NCI-H2029 (cell line): ENCODE measurements around the gene SNAPC4.

Experiments
- DNase-seq: peaks from one replicate; lab custom pipeline; 2025; lab: John Stamatoyannopoulos, UW

The SNAPC4 gene, protein sequence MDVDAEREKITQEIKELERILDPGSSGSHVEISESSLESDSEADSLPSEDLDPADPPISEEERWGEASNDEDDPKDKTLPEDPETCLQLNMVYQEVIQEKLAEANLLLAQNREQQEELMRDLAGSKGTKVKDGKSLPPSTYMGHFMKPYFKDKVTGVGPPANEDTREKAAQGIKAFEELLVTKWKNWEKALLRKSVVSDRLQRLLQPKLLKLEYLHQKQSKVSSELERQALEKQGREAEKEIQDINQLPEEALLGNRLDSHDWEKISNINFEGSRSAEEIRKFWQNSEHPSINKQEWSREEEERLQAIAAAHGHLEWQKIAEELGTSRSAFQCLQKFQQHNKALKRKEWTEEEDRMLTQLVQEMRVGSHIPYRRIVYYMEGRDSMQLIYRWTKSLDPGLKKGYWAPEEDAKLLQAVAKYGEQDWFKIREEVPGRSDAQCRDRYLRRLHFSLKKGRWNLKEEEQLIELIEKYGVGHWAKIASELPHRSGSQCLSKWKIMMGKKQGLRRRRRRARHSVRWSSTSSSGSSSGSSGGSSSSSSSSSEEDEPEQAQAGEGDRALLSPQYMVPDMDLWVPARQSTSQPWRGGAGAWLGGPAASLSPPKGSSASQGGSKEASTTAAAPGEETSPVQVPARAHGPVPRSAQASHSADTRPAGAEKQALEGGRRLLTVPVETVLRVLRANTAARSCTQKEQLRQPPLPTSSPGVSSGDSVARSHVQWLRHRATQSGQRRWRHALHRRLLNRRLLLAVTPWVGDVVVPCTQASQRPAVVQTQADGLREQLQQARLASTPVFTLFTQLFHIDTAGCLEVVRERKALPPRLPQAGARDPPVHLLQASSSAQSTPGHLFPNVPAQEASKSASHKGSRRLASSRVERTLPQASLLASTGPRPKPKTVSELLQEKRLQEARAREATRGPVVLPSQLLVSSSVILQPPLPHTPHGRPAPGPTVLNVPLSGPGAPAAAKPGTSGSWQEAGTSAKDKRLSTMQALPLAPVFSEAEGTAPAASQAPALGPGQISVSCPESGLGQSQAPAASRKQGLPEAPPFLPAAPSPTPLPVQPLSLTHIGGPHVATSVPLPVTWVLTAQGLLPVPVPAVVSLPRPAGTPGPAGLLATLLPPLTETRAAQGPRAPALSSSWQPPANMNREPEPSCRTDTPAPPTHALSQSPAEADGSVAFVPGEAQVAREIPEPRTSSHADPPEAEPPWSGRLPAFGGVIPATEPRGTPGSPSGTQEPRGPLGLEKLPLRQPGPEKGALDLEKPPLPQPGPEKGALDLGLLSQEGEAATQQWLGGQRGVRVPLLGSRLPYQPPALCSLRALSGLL (N-terminal part only)

DNA sequence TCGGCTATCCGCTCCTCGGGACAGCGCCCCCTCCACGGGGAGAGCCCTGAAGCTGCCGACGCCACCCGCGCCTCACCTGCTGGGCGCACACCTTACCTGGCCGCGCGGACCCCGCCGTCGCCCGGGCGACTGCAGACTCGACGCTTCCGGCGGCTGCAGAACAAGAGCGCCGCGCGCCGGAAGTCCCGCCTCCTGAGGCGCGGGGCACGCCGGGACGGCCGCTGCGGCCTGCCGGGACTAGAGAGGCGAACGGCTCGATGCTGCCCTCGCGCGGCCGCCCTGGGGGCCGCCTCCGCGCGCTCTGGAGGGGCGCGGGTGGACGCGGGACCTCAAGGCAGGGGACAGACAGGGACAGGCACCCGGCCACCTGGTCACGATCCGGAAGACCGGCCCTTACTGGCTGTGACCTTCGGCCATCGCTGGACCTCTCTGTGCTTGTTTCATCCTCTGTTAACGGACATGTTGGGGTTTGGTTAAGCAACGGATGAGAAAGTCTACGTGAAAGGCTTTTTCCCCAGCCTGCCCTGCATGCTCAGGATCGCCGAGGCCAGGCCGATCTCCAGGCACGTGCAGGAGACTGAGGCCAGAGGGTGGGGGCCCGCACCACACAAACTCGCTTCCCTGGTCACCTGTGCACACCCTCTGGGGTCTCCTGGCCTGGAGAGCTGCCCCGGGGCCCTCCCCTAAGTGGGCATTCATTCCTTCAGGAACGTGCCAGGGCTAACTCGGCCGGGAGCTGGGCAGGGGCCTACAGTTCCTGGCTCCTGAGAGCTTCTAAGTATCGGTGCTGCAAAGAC is at the start of gene SNAPC4:
Gene SNAPC4, minus strand, starts transcription at position 133 of the 797 bp plus-strand sequence. CDS start 1,742 bp downstream, outside the sequence.
- DNase-seq: peak; percentile 86

DNA sequence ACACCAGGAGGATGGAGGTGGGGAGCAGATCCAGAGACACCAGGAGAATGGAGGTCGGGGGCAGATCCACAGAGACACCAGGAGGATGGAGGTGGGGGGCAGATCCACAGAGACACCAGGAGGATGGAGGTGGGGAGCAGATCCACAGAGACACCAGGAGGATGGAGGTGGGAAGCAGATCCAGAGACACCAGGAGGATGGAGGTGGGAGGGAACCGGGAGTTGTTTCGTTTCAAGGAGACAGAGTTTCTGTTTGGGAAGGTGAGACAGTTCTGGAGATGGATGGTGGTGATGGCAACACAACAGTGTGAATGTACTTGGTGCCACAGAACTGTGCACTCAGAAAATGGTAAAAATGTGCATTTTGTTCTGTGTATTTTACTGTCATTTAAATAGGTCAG is 48.7 kb upstream of the SNAPC4 start:
- no peak for DNase-seq

DNA sequence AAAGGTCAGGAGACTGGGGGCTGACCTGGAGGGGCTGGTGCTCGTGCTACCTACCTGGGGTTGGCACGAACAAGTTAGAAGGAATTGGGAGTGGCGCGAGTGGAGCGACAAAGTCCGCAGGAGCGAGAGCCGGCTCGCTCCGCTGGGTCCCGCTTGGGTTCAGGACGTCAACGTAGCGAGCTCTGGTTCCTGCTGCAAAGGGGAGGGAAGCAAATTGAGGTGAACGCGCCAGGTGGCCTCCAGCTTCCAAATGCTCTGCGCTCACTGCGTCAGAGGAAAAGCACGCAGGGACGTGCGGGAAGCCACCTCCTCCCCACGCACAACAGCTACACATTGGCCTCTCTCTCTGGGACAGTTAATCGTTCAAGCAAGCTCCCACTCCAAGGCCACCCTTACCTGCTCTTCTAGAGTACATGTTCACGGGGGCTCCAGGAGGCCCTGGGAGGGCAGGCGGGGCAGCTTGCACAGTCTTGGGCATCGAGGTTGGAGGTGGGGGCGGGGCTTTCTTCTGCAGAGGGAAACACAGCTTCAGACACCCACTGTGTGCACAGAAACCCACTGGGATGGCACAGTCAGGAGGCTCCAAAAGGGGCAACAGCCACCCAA is 47.3 kb upstream of the SNAPC4 start:
- DNase-seq: no peak

DNA sequence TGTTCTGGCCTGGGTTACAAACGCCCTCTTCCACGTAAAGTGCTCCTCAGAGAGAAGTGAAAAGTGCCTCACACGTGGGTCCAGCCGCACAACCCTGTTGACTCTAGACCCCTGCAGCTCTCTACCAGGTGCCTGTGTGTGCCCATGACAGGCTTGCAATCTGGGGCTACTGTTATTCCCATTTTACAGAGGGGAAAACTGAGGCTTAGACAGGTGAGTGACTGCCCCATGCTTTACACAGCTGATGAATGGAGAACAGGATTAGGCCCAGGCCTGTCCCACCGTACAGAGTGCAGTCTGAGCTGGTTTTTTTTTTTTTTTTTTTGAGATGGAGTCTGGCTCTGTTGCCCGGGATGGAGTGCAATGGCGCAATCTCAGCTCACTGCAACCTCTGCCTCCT is 45.8 kb upstream of the SNAPC4 start:
- no peak for DNase-seq

DNA sequence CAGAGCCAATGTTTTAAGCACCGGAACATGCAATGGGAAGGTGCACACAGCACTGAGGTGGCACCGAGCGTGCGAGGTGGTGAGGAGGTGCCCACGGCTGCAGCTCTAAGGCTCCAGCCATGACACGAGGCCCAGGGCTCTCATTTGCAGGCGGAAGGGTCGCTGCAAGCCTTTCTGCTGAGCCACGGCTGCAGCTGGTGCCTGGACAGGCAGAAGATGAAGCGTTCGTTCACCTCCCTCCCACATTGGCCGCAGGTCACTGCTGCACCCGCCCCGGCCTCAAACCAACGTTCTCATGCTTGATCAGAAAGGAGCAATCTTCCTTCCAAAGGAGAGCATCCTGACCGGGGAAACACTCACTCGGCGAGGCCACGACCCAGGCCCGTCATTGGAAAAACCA is 44.1 kb upstream of the SNAPC4 start:
- no peak for DNase-seq

DNA sequence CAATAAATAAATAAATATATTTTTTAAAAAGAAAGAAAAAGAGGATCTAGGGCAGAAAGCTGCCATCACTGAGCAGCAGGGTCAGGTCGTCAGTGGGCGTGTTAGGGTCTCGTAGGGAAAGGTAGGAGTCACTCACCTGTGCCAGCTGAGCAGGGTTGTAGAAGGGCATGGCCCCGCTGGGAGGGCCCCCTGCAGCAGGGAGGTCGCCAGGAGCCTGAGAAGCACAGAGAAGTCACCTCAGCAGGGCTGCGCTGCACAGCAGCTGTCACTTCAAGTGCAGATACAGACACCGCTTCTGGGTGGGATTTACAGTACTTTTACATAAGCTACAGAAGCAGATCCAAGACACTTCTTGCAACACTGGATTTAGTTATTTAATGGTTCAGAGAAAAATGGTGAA is 43.7 kb upstream of the SNAPC4 start:
- no peak for DNase-seq

DNA sequence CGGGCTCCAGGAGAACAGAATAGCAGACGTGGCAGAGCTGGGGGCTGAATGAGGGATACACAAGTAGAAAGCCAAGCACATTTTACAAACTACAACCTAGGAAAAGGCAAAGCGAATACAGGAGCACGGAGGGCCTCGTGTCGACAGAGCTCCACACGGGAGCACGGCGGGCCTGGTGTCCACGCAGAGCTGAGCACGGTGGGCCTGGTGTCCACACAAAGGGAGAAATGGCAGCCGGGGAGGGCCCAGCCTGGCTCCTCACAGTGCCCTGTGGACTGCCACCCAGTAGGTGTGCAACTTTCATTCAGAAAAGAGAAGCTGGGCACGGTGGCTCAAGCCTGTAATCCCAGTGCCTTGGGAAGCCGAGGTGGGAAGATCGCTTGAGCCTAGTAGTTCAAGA is 43.1 kb upstream of the SNAPC4 start:
- no peak for DNase-seq

DNA sequence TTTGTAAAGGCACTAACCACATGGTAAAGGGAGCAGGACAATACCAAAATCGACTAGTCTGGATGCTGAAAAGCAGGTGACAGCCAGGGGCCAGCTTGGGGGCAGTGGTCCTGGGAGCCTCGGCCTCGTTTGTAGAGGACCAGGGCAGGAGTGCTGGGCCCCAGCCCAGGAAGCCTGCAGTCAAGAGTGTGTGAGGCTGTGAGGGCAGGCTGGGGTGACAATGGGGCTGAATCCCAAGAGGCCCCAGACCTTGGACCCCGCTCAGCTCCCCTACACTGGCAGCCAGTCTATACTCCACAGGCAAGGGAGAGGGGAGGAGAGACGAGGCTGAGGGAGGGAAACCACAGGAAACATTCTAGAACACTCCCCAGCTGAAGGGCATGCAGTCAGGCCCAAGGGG is 42.3 kb upstream of the SNAPC4 start:
- no peak for DNase-seq

DNA sequence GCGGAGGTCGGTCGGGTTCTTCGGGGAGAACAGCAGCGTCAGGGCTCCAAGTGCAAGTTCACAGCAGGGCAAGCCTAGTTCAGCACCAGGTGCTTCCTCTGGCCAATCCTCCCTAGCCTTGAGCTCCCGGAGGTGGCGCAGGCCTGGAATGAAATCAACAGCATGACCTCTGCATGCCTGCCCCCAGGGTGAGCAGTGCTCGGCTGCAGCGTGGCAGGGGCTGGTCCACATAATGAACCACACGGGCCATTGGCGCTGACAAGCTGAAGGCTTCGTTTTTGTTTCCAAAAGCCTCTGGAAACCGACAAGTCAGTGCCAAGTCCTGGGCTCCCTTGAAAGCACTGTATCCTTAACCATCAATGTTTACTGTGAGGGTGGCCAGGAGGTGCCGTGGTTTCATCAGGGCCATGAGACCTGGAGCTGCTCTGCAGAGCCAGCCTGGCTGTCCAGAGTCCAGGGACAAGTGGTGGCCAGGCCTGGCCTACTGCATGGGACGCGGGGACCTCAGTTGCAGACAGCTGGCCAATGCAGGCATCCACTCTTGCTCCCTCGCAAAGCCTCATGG is 41.8 kb upstream of the SNAPC4 start:
- no peak for DNase-seq

DNA sequence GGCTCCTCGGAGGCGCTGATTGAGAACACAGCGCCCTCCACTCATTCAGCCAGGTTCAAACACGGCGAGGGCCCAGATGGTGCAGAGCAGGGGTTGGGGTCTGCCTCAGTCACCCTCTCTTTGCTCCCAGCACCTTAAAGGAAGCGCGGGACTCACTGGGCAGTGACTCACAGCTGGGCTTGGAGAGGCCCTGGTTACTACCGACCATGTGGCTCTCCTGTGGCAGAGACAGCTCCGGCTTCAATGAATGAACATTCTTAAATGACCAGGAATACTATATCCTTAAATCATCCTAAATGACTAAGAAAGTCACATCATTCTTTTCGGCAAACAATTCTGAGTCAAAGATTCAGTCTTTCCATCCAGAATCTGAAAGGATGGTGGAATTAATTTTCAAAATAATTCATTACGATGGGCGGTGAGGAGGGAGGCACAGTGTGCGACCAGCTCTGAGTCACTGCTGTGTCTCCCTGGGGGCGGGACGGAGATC is 41.3 kb upstream of the SNAPC4 start:
- no peak for DNase-seq

DNA sequence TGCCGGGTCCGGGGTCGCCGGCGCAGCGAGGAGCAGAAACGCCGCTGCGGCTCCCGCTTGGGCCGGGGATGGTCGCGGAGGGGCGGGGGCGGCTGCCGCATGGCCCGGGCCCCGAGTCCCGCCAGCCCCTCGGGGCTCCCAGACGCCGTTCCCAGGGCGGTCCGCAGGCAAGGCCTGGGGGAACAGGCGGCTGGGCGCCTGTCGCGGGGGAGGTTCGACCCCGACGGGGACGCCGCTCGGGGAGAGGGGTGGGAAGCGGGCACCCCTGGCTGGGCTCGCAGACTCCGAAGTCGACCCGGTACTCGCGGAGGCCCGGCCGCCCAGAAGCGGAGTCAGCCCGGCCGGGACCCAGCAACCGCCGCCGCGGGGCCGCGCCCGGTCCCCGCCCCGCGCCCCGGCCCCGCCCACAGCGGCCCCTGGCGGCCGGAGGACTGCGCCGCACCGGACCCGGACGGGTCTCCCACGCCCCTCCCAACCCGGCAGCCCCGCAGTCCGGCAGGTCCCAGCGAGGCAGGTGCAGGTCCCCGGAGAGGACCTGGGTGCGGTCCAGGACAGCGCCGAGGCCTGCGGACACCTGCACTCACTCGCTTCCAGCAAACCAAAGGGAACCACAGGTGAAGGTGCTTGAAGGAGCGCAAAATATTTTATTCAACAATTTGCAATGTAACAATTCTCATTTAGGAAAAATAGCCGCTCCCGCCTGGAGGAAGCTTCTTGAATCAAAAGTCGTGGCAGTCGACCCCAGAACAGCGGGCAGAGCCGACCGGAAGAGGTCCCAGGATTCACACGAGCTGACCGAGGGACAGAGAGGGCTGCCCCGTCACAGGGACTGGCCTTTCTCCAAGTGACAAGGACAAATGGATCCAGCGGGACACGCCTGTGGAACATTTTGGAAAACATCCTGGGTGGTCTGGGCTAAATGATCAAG is 39.8 kb upstream of the SNAPC4 start, which contains the start of gene INPP5E:
Gene INPP5E, minus strand, starts transcription at position 365 of the 928 bp plus-strand sequence. CDS start 426 bp downstream, outside the sequence.
- peak; percentile 53 for DNase-seq

DNA sequence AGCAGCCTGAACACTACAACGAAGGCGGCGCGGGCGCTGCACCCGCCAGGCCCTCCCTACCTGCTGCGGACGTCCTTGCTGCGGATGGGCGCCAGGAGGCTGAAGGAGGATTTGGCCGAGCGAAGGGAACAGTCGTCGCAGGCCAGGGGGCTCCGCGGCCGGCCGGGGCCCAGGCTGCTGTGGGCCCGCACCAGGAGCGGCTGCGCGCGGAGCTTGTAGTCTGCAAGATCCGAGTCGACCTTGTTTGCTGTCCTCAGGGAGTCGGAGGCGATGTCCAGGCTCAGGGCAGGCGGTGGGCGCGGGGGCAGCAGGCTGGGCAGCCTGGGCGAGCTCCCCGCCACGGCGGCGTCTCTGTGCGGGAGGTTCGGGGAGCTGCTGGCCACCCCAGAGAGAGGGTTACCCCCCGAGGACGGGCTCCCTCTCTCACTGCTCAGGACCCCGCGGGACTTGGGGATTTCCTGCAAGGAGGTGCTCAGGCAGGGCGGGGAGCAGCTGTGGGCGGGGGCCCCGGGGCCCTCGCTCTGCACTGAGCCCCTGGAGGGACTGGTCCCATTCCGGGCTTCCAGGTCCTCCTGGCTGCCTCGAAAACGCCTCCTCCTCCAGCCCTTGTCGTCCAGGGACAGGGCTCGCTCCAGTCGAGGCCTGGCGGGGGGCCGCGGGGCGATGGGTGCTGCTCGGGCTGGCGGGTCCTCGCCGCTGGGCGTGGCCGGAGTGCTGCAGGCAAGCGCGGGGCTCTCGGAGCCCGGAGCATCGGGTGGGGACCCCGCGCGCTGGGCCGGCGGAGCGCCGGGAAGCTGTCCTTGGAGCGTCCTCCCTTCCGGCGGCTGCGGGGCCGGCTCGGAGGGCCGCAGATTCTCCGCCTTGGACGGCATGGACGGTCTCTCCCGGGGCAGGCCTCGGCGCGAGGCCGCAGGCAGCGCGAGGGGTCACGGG is 38.8 kb upstream of the SNAPC4 start:
- DNase-seq: no peak

DNA sequence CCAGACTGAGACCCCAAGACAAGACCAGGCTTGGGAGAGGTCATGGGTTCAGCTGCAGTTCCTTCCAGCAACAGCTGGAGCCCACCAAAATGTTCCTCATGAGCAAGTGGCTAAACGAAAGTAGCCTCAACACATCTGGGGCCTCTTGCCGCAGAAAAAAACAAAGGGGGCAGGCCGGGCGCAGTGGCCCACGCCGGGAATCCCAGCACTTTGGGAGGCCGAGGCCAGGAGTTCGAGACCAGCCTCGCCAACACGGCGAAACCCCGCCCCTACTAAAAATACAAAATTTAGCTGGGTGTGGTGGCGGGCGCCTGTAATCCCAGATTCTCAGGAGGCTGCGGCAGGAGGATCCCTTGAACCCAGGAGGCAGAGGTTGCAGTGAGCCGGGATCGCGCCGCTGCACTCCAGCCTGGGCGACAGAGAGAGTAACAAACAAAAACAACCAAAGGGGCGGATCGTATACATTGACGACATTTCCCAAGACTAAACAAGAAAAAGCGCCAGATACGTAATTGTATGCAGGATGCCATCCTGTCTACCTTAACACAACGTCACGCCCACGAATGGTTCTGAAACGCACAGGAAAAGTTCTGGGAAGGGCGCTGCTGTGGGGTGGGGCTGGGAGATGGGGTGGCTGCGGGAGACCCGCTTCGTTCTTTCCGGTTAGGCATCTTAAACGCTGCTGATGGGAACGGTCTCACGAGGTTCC is 38.0 kb upstream of the SNAPC4 start:
- no peak for DNase-seq

DNA sequence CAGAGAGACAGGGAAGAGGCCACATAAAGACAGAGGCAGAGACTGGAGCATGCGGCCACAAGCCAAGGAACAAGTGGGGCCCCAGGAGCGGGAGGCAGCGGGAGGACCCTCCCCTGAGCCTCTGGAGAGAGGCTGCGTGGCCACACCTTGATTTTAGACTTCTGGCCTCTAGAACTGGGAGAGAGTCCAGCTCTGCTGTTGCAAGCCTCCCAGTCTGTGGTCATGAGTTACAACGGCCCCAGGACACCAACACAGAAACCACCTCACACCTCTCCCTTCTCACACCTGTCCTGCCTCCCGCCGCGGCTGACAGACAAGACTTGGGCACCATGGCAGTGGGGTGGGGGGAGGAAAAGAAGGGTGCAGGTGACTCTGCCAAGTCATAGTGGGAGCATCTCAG is 37.5 kb upstream of the SNAPC4 start:
- no peak for DNase-seq

DNA sequence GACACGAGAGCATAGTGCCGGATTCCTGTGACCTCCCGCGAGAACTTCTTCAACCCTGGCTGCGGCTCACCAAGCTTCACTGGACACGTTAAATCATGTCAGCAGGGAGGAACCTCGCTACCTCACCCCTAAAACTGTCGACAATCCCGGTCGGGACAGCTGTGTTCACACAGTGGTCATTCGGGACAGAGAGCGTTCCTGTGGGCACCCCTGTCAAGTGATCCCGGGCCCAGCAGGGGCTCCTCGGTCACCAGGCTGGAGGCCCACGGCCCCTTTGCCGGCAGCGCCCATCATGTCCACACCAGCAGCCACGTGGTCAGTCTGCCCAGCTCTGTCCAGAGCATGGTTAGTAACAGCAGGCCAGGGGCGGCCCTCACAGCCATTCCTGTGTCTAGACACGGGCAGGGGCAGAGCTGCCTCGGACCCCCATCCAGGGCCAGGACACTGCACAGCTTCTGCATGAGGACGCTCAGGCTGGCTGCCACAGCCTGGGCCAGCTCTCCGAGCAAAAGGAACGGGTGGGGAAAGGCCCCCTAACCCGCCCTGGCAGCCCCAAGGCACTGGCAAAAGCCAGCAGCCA is 36.2 kb upstream of the SNAPC4 start:
- DNase-seq: no peak

DNA sequence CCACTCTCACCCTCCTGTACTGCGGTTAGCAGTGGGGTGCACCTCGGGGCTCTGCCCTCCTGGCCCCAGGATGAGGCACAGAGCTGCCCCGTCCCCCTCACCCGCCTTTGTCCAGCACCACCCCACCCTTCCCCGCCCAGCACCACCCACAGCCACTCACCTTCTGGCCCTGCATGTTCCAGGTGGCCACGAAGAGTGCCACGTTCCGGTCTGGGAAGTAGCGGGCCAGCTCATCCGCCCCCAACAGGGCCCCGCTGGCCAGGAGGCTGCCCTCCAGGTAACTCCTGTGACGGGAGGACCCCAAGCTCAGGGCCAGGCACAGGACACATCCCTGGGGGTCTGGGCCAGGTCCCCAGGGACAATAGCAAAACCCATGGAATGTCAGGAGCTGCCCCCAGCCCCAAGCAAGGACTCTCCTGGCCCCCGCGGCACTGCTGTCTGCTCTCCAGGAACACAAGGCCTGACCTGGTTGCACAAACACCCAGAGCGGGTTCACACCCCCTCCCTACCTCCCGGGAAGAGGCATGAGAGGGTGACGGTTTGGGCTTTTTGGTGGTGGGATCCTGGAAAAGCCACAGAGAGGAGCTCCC is 34.7 kb upstream of the SNAPC4 start:
- DNase-seq: no peak
